IPS DF 4.7 (cell line): Measurements from ENCODE around the gene MAIP1.
"Not testable (repeated sequence)": the region's sequence is repeated elsewhere in the genome, so short reads cannot be mapped to it uniquely, and the experiment has no call there.

ENCODE experiments used
- DNase-seq: peaks from one replicate; pipeline ENCODE4 v3.0.0-alpha.2; 2013; ENCODE audit warnings: low spot score; ENCODE audit errors: extremely low read depth

MAIP1 gene, protein sequence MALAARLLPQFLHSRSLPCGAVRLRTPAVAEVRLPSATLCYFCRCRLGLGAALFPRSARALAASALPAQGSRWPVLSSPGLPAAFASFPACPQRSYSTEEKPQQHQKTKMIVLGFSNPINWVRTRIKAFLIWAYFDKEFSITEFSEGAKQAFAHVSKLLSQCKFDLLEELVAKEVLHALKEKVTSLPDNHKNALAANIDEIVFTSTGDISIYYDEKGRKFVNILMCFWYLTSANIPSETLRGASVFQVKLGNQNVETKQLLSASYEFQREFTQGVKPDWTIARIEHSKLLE

DNA sequence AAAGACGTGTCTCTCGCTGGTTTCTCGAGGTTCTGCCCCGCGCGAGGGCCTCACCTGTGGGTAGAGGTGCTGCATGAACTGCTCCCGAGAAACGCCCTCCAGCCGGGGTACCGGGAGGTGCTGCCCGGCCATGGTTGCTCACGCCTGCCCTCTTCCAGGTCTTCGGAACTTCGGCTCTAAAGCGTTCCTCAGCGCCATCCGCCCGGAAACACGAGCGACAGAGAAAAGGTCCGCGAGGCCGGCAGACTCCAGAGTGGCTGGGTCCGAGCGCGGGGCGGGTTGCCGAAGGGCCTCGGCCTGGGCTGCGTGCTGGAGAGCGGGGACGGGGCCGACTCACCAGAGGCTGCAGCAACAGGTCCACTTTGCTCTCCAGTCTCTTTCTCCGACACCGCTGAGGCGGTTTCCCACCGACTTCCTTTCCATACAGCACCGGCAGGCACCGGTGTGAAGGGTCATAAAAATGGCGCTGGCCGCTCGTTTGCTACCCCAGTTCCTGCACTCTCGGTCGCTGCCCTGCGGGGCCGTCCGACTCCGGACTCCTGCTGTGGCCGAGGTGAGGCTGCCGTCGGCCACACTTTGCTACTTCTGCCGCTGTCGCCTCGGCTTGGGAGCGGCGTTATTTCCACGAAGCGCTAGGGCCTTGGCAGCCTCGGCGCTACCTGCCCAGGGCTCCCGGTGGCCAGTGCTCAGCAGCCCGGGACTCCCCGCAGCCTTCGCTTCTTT, at the start of gene MAIP1, which contains the start of gene TYW5:
MAIP1 (plus strand) TSS at position 244 of the 723 bp plus-strand sequence; CDS start at position 461, 217 bp downstream.
TYW5 (minus strand) TSS at position 153 of the 723 bp plus-strand sequence; CDS start at position 132, 21 bp downstream.
- peak; percentile 38 for DNase-seq

- DNase-seq: no peak
These were observed 48.2 kb upstream of the MAIP1 start for GRCh38 chr2:199907008-199907714.

GRCh38 chr2:199910338-199911051, 44.9 kb upstream of the MAIP1 start:
- no peak for DNase-seq

- peak; percentile 99 for DNase-seq
These were observed 44.1 kb upstream of the MAIP1 start, which contains the start of gene C2orf69 for GRCh38 chr2:199911052-199911876. Gene C2orf69, plus strand, starts transcription at chr2:199911293. Its CDS starts 146 bp downstream, at chr2:199911439.

DNA sequence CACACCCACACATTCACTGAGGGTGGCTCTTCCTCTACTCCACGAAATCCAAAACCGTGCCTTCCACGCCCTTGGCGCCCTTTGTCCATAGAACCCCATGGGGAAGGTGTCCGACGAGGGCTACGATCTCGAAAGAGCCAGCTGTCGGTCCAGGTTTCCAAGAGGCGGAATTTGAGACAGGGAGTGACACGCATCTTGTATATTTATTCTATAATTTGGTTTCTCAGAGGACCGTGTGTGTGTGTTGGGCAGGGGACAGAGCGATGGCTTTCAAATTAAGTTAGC, 43.6 kb upstream of the MAIP1 start:
- no peak for DNase-seq

GRCh38 chr2:199912553-199913114, 42.7 kb upstream of the MAIP1 start:
- not testable (repeated sequence) for DNase-seq

- no peak for DNase-seq
These were observed 40.9 kb upstream of the MAIP1 start for GRCh38 chr2:199914372-199914958.

DNA sequence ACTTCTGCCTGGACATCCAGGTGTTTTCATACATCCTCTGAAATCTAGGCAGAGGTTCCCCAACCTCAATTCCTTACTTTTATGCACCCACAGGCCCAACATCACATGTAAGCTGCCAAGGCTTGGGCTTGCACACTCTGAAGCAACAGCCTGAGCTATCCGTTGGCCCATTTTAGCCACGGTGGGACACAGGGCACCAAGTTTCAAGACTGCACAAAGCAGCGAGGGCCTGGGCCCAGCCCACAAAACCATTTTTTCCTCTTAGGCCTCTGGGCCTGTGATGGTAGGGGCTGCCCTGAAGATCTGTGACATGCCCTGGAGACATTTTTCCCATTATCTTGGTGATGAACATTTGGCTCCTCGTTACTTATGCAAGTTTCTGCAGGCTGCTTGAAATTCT, 38.4 kb upstream of the MAIP1 start:
- DNase-seq: no peak

- DNase-seq: no peak
These were observed 32.5 kb upstream of the MAIP1 start for GRCh38 chr2:199922856-199923255.

GRCh38 chr2:199923924-199924323, 31.5 kb upstream of the MAIP1 start:
- DNase-seq: no peak

DNA sequence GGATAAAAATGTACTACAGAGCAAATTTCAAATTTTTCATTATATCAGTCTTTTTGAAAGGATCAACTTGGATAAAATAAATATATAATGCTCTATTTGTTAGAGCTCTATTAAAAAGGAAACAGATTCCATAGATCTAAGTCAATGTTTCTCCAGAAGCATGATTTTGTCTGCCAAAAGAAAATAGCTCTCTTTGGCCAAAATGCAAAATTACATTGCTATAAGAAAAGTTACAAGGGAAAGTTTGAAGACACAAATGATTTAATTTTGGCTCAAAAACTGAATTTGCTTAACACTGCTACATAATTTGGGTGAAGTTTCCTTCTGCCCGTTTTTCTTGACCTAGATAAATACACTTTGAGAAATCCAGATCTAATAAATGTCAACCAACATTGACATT, 28.6 kb upstream of the MAIP1 start:
- no peak for DNase-seq

DNA sequence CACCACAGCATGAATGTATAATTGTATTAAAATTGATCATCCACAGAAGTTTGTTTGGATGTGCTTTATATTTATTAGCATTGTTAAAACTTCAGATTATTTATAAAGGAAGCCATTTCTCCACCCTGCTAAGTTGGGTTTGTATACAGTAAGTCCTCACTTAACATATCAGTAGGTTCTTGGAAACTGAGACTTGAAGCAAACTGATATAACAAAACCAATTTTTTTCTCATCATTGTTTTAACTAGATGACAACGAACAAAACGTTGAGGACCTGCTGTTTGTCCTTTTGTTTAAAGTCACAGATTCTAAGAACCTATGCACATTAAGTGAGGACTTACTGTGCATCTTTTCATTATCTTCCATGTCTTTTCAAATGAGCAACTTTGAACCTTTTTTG, 27.2 kb upstream of the MAIP1 start:
- no peak for DNase-seq

- DNase-seq: no peak
These were observed 26.8 kb upstream of the MAIP1 start for GRCh38 chr2:199928626-199929025.

- DNase-seq: no peak
These were observed 26.1 kb upstream of the MAIP1 start for GRCh38 chr2:199929262-199929661.

GRCh38 chr2:199932312-199932855, 23.0 kb upstream of the MAIP1 start:
- no peak for DNase-seq

DNA sequence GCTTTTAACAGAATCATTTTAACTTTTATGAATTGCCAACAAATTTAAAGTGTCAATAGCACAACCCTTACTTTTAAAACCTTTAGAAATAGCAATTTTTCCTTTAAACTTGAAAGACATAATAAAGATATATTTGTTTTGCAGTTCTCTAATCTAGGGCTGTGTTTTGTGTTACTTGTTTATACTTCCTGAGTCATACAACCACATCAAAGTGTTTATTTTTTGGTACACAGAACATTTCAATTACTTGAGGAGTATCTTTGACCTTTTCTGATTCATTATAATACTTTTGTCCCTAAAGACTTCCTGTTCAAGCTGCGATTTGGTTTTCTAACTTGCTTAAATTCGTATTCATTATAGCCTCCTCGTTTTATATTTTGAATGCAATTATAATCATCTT, 21.9 kb upstream of the MAIP1 start:
- no peak for DNase-seq

DNA sequence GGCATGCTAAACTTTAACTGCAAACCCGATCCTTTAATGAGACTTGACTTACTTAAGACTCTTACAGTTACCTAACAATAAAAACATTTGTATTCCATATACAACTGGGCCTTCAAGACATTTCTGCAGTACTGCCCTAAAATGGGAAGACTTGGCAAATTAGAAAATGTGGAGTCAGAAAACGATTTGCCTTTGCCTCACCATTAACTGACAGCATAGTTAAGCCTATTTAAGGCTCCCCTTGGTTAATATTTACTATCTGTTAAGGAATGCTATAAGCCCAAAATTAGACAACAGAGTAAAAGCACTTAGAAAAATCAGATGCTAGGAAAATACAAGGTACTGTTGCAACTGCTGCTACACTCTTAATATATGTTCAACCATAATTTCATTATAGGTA, 18.8 kb upstream of the MAIP1 start:
- no peak for DNase-seq

GRCh38 chr2:199940373-199940772, 15.0 kb upstream of the MAIP1 start:
- DNase-seq: no peak

DNA sequence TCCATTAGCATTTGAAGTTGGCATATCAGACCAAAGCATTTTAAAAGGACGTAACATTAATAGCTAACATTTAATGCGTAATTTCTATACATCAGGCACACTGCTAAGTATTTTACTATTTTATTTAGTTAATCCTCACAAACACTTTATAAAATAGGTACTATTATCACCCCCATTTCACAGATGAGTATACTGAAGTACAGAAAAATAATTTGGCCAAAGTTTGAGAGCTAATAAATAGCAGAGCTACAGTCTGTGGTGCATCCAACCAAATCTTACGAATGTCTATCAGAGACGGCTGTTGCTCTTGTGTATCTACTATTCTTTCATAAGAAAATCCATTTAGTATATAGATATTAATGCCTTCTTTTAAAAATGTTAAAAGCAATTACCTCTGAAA, 12.0 kb upstream of the MAIP1 start:
- no peak for DNase-seq

- DNase-seq: no peak
These were observed 9.2 kb upstream of the MAIP1 start for GRCh38 chr2:199946196-199946595.
